K562 treated with DMSO at 1 percent for 12 hours (cell line): ENCODE results near the gene TJP1. TPM values are rescaled to one million over a fixed set of nuclear protein-coding genes. Genes with fewer than 3 reads are reported as not detected.

Experiments
- total RNA-seq: library from RNA; unstranded; fragments of 300-600 nt; gene quantifications from 2 replicates; pipeline ENCODE4 v1.2.3, GENCODE V29; 2022; ENCODE audit not compliant: insufficient read depth

TJP1 gene
- total RNA-seq, result 4.7 and 23.5 TPM in 2 replicates

DNA sequence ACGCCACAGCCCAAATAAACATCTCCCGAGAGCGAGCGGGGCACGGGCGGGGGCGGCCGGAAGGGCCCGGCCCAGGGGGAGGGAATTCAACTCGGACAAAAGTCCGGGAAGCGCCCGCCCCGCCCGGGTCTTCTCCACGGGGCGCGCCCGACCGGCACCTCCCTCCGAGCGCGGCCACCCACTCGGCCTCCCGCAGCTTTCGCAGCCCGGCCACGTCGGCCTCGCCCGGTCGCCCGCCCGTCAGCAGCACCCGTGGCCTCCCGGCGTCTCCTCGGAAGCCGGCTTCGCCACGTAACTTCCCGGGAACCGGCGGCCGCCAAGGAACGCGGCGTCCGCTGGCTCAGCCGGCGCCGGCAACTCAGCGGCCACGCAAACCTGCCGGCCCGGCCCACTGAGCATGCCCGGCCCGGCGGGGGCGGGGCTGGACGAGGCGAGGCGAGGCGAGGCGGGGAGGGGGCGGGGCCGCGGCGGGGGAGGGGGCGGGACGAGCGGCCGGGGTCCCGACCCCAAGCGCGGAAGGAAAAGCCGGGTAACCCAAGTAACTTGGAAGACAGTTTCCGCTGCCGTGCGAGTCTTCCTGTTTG lies at the start of gene TJP1:
TSS of gene TJP1 (minus strand) at position 369 of the 584 bp plus-strand sequence. CDS start 440 bp downstream, outside the sequence.

